RPMI7951 (cell line): Measurements from ENCODE around the gene CAV3. TPM values are rescaled to one million over a fixed set of nuclear protein-coding genes. Genes with fewer than 3 reads are reported as not detected.

Experiments used
- DNase-seq: peaks from one replicate; pipeline ENCODE4 v3.0.0-alpha.2; 2012; ENCODE audit warnings: low read depth
- total RNA-seq: library from RNA; depleted of rRNA; stranded (reverse); fragments of >200 nt; shearing (Covaris generic); gene quantifications from 2 replicates; pipeline ENCODE4 v1.2.3, GENCODE V29; 2014

CAV3 gene
- total RNA-seq, 1 experiment from 2014 or later: not detected

GRCh38 chr3:8734908-8735307 lies 1.3 kb downstream of the CAV3 start:
- no peak for DNase-seq

GRCh38 chr3:8736436-8736835 lies 2.8 kb downstream of the CAV3 start:
- DNase-seq: no peak

DNA sequence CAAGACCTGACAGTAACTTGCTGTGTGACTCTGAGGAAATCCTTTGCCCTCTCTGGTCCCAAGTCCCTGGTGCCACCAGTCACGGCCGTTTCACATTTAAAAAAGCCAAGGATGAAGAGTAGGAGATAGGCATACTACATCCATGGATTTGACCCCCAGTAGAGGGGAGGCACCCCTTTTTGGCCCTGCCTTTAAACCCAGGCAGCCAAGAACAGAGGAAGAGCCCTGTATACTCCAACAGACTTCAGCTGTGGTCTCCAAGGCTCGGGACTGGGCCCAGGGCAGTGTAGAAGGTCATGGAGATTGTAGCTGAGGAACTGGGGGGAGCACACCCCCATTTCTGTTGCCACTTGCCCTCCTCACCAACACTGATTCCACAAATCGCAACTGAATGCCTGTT lies 3.7 kb downstream of the CAV3 start:
- DNase-seq: no peak

- DNase-seq: no peak
Measured at GRCh38 chr3:8737823-8738222, 4.2 kb downstream of the CAV3 start.

- DNase-seq: no peak
Measured at GRCh38 chr3:8738639-8739038, 5.0 kb downstream of the CAV3 start.

GRCh38 chr3:8739757-8740504 lies 6.3 kb downstream of the CAV3 start:
- peak; percentile 95 for DNase-seq

GRCh38 chr3:8741581-8742261 lies 8.1 kb downstream of the CAV3 start:
- DNase-seq: peak; percentile 95

DNA sequence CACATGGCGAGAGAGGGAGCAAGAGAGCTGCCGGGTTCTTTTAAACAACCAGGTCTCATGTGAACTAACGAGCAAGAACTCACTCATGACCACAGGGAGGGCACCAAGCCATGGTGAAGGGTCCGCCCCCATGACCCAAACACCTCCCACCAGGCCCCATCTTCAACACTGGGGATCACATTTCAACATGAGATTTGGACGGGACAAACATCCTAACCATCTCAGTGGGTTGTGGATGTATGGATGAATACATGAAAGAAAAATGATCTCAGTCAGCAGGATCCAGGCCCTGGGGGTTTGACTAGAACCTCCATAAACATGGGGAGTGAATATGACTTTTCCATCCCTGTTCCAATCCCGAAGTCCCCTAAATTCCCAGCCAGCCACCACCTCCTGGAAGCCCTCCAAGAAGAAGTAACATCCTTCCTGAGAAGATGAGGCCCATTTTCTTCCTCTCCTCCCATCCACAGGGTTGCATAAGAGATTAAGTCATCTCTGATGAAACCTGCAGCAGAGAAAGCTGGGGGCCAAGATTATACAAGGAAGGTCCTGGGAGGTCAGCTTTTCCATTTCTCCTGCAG lies 9.5 kb downstream of the CAV3 start:
- peak; percentile 87 for DNase-seq

DNA sequence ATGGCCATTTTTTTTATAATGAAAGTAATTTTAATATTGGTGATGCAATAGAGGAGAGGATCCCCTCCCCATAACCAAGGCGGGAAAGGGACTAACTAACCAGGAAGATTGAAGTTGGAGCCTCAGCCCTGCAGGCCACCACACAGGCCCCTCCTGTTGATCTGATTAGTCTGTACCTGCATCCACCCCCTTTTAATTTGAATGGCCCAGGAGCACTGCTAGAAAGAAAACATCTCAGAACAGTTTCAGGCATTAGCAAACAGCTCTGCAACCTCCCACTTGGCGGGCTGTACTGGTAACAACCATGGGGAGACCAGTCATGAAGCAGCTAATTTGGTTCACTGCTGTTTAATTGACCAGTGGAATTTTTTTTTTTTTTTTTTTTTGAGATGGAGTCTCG lies 10.3 kb downstream of the CAV3 start:
- DNase-seq: peak; percentile 16

GRCh38 chr3:8745619-8746370 lies 12.2 kb downstream of the CAV3 start:
- no peak for DNase-seq

- peak; percentile 42 for DNase-seq
Measured at GRCh38 chr3:8746780-8747345, 13.3 kb downstream of the CAV3 start.

DNA sequence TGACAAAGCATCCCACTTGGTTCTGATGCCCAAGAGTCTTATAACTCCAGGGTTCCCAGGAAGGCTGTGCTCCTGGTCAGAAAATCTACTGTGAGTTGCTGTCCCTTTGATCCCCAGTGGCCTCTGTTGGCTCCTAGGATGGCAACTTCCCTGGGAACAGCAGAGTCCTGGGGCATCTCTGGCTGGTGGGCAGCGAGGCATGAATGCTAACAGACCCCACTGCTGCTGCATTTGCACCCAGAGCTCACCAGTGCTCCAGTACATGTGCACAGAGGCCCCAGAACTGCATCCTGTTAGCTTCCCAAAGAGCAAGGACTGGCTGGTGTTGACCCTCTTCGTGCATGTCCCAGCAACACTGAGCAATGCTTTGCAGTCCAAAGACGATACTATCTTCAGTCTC lies 15.7 kb downstream of the CAV3 start:
- no peak for DNase-seq

GRCh38 chr3:8752832-8753231 lies 19.2 kb downstream of the CAV3 start:
- DNase-seq: no peak

- DNase-seq: no peak
Measured at GRCh38 chr3:8755097-8755496, 21.5 kb downstream of the CAV3 start.

- peak; percentile 31 for DNase-seq
Measured at GRCh38 chr3:8755564-8756237, 22.1 kb downstream of the CAV3 start.

DNA sequence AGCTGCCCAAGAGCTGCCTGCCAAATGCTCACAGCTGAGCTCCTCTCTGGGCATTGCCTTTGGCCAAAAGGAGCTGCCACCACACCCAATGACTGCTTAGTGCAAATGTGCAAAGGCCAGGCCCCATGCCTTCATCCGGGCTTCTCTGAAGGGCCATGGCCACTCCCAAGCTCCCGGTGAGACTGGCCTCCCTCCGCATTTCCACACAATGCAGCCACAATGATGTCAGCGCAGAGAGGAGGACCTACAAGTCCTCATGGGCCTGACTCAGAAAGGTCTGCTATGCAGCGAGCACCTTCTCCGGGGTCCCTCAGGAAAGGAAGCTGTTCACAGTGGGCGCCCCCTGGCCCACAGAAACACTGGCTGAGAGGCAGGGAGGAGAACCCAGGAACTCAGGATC lies 23.1 kb downstream of the CAV3 start:
- no peak for DNase-seq

- peak; percentile 95 for DNase-seq
Measured at GRCh38 chr3:8757551-8758518, 24.2 kb downstream of the CAV3 start.

DNA sequence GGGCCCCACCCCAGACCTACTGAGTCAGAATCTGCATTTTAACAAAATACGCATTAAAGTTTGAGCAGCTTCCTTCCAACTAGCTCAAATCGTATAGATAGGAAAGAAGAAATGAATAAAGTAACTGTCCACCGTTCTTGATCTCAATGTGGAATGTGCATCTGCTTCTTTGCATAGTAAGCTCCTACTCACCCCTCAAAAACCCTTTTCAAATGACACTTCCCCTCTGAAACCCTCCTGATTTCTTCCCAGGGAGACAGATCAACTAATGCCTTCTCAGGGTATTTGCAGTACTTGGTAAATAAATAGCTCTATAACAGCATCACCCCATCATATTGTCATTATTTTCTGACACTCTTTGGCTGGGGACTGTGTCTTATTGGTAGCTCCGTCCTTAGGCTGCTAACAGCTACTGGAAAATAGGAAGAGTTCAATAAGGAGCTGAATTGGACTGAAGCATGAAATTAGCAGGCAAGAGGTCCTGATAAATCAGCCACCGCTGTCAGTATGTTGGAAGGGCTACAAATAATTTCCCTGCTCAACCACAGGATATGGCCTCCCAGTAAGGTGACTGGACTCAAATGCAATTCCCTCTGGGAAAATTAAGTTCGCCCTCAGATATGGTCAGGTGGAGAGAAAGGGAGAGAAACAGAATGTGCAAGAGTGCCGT lies 25.6 kb downstream of the CAV3 start:
- peak; percentile 80 for DNase-seq

DNA sequence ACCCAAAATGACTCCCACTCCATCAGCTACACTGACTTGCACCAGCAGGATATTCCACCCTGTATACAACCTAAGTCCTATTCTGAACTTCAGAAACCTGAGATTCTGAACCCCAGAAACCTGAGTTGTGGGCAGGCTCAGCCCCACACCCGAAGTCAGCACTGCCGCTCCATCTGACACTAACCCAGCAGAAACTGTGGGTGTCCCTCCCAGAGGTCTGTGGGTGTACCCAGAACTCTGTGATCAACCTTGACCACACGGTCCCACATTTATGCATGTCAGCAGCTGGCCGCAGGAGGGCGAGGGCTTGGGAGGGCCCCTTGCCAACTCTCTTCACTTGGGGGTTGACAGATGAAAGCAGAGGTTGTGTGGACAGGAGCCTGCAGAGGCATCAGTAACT lies 26.5 kb downstream of the CAV3 start:
- no peak for DNase-seq

DNA sequence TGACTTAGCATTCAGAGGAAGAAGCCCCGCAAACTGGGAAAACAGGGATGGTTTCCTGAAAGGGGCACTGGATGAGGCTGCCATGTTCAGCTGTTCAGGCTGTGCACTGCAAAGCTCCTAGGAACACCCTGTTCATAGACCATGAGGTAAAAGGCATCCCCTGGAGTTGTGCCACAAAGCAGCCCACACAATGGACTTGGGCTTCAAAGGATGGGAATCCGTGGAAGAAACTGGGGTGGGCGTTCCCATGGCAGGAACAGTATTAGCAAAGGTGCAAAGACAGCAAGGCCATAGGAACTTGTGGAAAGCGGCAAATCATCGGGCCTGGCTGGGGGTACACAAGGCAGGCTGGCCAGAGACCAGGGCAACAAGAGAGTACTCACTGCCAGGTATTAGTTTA lies 26.9 kb downstream of the CAV3 start:
- no peak for DNase-seq
